Astrocyte of the spinal cord (primary cell): Measurements from ENCODE around the gene DENND4A.
"Not testable (repeated sequence)": the region's sequence is repeated elsewhere in the genome, so short reads cannot be mapped to it uniquely, and the experiment has no call there.

Experiments
- DNase-seq: peaks from one replicate; pipeline ENCODE4 v3.0.0; 2011; ENCODE audit warnings: low read depth, low spot score
- H3K4me3 ChIP-seq: 2 replicates; pipeline ENCODE4 v1.5.1; 2011; ENCODE audit warnings: low read depth, mild to moderate bottlenecking, low read length, moderate library complexity
- CTCF ChIP-seq: IDR thresholded peaks from 2 replicates; pipeline ENCODE4 v1.5.1; 2012; ENCODE audit warnings: low read depth, mild to moderate bottlenecking, low read length, inconsistent platforms
- in situ Hi-C: cut with HindIII; loops from 2 replicates; pipeline ENCODE4 v1.10.0; 2017; ENCODE audit warnings: low sequenced_read_pairs

Gene DENND4A

GRCh38 chr15:65789105-65789504 lies 3.0 kb downstream of the DENND4A start:
- TF ChIP-seq CTCF = no peak
- H3K4me3 ChIP-seq = no peak overlapping the region
- in situ Hi-C loops = no loop called here
- no peak for DNase-seq

DNA sequence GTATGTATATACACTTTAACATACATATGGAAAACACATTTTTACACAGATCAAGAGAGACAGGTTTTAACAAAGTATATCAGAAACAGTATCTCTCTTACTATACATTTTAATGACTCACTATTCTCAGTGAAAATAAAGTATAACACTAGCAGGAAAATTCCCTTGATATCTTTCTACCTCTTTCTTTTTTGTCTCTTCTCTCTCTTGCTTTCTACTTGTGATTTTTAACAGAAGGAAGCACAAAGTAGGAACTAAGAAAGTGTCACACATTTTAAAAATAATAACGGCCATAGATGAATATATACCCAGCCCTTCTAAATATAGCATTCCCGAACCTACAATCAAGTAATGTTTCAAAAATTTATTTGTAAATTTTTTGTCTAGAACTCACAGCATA lies 4.8 kb downstream of the DENND4A start:
- no peak for TF ChIP-seq CTCF
- no peak overlapping the region for H3K4me3 ChIP-seq
- no peak for DNase-seq
- in situ Hi-C loops = no loop called here

- no peak overlapping the region for H3K4me3 ChIP-seq
- TF ChIP-seq CTCF = no peak
- no peak for DNase-seq
- in situ Hi-C loops = no loop called here
These were observed 6.9 kb downstream of the DENND4A start for GRCh38 chr15:65785151-65785550.

DNA sequence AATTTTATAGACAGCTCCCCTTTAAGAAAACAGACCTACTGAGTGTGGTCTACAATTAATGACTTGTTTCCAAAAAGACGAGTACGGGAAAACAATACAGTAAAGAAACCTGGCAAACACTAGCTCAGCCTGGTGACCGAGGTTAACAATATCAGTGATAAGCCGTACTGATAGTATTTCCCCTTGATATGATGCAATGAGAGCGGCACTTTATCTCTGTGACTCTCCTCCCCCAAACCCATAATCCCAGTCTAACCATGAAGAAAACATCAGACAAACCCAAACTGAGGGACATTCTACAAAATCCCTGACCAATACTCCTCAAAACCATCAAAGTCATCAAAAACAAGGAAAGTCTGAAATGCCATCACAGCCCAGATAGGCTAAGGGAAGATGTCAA lies 8.2 kb downstream of the DENND4A start:
- DNase-seq = no peak
- in situ Hi-C loops = no loop called here
- H3K4me3 ChIP-seq = no peak overlapping the region
- TF ChIP-seq CTCF = no peak

GRCh38 chr15:65782096-65782495 lies 10.0 kb downstream of the DENND4A start:
- H3K4me3 ChIP-seq = no peak overlapping the region
- DNase-seq = no peak
- TF ChIP-seq CTCF = no peak
- in situ Hi-C loops = no loop called here

DNA sequence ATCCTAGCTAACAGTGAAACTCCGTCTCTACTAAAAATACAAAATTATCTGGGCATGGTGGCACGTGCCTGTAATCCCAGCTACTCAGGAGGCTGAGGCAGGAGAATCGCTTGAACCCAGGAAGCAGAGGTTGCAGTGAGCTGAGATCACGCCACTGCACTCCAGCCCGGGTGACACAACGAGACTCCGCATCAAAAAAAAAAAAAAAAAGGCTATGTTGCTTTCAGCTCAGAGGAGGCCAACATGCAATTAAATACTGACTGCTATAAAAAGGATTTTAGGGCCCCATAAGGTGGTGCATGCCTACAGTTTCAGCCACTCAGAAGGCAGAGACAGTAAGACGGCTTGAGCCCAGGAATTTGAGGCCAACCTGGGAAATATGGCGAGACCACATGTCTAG lies 13.4 kb downstream of the DENND4A start:
- in situ Hi-C loops, H3K4me3 ChIP-seq, DNase-seq: not testable (repeated sequence)

GRCh38 chr15:65778269-65778668 lies 13.8 kb downstream of the DENND4A start:
- TF ChIP-seq CTCF = no peak
- no peak overlapping the region for H3K4me3 ChIP-seq
- in situ Hi-C loops = no loop called here
- DNase-seq = no peak
